NCI-H748 treated with DMSO at 0.1 percent for 48 hours (cell line): Measurements from ENCODE around the gene ASGR1.
"Not testable (repeated sequence)": the region's sequence is repeated elsewhere in the genome, so short reads cannot be mapped to it uniquely, and the experiment has no call there.

Experiments used
- DNase-seq: peaks from one replicate; lab custom pipeline; 2025; lab: John Stamatoyannopoulos, UW

The ASGR1 gene

DNA sequence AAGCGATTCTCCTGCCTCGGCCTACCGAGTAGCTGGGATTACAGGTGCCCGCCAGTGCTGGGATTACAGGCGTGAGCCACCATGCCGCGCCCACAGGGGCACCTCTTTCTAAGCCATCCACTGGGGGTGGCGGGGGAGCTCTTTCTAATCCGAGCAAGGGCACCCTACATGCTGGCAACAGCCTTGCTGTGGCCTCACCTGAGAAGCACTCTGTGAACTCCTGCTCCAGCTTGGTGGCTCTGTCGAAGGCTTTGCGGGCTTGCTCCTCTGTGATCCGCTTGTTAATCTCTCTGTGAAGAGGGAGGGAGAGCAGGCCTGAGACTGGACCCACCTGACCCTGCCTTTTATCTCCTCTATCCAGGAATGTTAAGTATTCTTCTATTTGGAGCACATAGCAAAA, 11.9 kb upstream of the ASGR1 start:
- no peak for DNase-seq

DNA sequence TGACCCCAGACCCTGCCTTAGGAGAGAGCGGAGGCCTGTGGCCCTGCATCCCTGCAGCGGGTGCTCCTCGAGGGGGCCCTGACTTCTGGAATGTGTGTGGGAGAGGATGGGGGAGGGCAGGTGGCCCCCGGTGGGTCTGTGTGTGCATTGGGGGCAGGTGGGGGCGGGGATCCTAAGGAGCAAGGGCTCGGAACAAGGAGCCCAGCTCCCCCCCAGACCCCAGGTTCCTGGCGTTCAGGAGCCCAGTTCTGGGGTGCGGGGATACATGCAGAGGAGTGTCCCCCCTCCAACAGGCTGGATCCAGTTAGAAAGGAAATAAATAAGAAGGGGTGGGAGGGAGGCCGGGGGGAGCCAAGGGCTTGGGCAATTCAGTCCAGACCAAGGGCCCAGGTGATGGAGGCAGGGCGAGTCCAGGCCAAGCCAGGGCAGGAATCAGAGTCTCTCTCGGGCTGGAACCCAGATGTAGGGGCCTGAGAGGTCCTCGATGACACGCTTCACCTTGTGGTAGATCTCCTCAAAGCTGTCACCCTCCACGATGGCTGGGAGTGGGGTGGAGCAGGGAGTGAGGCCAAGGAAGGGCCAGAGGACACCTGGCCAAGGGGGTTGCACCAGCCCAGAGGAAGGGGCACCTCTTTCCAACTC, 11.2 kb upstream of the ASGR1 start:
- DNase-seq, result no peak

DNA sequence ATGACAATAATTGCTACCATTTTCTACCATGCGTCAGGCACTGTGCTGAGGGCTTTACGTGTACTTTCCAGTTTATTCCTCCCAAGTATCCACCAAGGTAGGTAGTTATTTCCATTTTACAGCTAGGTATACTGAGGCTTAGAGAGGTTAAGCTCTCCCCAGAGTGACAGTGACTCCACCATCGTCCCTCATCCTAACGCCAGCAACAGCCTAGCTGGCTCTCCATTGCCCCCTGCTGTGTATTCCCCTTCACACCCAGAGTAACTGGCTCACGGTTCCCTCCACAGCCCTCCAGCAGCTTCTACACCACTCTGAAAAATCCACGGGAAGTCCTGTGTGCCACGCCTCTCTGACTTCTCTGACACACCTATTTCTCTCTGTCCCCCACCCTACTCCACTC, 7.1 kb upstream of the ASGR1 start:
- no peak for DNase-seq

DNA sequence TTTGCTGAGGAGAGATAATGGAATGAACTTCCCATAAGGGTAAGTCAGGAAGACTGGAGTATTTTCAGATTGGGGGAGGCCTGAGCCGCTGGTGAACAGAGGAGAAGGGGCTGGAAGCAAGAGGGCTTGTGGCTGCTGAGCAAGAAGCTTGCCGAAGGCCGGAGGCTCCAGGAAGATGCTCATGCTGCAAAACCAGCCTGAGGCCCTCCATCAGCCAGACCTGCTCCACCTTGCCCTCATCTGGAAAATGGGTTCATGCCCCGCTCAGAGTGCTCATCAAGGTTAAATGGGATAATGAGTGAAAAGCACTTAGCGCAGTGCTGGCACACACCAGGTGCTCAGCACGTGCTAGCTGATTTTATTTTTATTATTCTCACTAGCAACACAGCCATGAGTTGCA, 5.5 kb upstream of the ASGR1 start:
- no peak for DNase-seq

DNA sequence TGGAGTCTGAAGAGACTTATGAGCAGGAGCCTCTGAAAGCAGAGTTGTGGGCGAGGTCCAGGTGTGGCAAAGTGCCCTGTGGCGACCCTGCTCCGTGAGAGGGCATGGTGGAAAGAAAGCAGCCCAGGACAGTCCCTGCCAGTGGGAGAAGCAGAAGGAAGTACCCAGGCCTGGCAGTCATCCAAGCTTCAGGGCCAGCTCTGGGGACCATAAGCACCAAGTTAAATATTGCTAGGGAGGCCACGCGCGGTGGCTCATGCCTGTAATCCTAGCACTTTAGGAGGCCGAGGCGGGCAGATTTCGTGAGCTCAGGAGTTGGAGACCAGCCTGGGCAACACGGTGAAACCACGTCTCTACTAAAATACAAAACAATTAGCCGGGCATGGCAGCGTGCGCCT, 4.9 kb upstream of the ASGR1 start:
- DNase-seq, result no peak

DNA sequence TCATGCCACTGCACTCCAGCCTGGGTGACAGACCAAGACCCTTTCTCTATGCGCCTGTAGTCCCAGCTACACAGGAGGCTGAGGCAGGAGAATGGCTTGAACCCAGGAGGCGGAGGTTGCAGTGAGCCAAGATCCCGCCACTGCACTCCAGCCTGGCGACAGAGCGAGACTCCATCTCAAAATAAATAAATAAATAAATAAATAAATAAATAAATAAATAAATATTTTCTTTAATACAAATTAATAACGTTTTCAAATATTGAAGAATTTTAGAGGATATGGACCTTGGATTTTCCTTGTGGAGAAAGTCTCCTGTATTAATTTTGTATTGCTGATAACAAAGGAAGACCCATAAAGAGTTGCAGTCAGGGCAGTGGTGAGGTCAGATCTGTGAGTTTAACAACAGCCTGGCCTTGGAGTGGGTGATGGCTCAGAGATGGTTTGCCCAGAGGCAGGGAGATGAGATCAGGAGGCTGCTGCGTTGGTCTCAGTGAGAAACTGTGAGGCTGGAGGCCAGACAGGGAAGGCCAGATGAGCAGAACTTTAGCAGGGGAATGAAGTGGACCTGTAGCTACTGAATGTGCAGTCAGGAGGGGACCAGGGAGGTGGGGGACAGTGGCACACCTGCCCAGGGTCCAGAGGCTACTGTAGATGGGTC, 4.4 kb upstream of the ASGR1 start:
- DNase-seq, result no peak

DNA sequence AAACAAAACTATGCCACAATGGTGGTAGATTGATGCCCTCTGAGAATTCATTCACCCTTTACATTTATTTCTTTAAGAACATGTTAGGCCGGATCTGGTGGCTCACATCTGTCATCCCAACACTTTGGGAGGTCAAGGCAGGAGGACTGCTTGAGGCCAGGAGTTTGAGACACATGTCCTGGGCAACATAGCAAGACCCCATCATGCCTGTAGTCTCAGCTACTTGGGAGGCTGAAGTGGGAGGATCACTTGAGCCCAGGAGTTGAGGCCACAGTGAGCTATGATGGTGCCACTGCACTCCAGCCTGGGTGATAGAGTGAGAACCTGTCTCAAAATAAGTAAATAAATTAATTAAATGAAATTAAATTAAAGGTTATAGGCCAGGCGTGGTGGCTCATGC, 2.9 kb upstream of the ASGR1 start:
- DNase-seq, result not testable (repeated sequence)

DNA sequence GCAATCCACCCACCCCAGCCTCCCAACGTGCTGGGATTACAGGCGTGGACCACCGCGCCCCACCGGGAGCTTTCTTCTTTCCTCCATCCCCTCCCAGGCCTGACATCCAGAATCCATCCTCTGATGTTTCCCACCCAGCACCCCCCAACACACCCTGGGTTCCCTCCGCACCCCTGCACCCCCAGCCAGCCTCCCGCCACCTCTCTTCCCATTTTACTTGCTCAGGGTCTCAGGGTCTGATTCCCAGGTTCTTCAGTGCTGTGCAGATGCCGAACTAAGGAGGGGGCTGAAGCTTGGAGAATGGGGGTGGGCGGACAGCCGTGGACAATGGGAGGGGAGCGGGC, 225 bp downstream of the ASGR1 start:
- no peak for DNase-seq

DNA sequence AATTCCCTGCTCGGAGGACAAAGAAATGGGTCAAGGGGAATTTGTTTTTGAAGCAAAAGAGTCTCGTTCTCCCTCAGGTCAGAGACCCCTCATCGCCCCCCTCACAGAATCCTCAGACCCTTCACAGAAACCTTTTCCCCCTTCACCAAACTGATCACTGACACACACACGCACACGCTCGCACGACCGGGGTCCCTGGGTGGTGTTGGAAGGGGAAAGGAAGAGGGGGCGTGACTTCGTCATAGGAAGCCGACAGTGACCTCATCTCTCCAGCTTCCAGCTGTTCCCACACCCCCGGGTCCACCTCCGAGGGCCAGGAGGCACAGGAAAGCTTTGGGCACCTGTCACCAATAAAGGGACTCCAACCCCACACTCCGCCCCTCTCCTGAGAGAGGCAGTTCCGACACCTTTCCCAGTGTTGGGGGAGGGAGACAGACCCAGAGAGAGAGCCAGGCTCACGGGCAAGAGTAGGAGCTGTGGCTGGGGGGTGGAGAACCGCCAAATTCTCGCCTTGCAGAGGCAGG, 1.2 kb downstream of the ASGR1 start:
- DNase-seq, result peak; percentile 34

DNA sequence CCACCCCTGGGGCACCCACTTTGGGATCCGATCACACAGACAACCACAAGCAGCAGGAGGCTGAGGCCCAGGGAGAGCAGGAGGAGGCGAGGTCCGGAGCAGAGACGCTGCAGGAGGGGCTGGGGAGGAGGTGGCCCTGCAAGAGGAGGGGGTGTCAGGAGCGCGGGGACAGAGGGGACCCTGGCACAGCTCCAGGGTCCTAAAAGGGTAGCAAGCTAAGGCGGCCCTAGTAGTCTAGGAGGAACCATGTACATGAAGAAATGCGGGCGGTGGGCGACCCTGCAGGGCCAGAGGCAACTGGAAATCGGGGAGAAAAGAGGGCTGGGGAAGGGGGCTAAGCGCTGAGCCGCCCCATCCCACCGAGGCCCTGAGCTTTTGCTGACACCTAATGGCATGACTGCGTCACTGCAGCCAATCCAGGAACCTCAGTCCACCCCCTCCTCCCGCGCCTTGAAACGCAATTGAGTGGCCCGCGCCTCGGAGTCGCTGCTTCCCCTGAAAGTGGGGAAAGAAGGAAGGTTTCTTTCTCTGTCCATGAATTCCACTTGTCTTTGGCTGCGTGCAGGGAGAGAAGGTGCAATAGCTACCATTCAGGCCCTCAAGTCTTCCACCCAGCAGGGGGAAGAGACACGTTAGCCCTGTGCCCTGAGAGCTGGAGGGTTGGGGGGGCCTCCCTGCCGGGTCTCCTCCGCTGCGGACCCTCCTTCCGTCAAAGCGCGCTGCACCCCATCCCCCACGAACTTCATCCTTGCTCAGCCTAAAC, 1.8 kb downstream of the ASGR1 start:
- DNase-seq, result peak; percentile 67

DNA sequence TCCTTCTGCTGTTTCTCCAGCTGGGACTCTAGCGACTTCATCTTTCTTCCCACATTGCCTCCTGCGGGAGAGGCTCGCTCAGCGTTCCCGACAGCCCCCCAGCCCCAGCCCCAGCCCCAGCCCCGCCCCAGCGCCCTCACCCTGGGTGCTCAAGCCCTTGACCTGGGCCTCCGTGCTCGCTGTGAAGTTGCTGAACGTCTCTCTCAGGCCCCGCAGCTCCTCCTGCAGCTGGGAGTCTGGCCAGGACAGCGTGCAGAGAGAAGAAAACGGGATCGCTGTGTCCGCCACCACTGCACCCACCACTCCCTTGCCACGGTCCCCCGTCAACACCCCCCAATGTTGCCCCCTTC, 2.4 kb downstream of the ASGR1 start:
- no peak for DNase-seq

DNA sequence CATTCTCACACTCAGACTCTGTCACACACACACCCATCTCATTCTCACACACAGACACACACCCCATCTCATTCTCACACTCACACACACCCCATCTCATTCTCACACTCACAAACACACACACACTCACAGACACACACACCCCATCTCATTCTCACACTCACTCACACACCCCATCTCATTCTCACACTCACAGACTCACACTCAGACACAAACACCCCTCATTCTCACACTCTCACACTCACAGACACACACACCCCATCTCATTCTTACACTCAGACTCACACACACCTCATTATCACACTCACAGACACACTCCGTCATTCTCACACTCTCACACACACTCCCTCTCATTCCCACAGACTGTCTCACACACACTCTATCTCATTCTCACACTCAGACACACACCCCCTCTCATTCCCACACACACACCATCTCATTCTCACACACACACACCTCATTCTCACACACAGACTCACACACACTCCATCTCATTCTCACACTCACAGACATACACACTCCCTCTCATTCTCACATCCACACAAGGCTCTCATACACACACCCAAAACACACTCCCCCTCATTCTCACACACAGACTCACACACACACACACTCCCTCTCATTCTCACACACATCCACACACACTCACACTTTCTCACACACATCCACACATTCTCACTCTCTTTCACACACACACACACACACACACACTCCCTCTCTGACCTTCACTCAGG, 2.9 kb downstream of the ASGR1 start:
- DNase-seq, result no peak

DNA sequence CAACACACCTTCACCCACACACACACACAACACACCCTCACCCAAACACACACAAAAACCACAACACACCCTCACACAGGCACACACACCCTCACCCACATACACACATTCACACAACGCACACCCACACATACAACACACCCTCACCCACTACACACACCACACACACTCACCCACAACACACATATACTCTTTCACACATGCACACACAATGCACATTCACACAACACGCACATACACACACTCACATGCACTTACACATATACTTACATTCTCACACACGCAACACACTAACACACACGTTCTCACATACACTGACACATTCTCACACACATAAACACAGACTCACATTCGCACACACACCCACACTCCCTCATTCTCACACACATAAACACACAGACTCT, 3.8 kb downstream of the ASGR1 start:
- no peak for DNase-seq

DNA sequence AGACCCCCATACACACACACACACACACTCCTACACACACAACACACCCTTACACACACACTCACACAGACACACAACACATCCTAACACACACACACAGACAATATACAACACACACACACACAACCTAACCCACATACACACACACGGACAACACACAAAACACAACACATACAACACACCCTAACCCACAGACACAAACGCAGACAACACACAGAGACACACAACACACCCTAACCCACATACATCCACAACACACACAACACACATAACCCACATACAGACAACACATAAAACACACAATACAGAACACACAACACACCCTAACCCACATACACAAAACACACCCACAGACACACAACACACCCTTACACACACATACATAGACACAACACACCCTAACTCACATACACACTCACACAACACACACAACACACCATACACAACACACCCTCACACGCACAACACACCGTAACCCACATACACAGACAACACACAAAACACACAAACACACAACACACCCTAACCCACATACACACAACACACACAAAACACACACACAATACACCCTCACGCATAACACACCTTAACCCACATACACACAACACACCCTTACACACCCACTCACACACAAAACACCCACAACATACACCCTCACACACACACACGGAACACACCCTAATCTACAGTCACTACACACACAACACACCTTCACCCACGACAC, 4.4 kb downstream of the ASGR1 start:
- no peak for DNase-seq

DNA sequence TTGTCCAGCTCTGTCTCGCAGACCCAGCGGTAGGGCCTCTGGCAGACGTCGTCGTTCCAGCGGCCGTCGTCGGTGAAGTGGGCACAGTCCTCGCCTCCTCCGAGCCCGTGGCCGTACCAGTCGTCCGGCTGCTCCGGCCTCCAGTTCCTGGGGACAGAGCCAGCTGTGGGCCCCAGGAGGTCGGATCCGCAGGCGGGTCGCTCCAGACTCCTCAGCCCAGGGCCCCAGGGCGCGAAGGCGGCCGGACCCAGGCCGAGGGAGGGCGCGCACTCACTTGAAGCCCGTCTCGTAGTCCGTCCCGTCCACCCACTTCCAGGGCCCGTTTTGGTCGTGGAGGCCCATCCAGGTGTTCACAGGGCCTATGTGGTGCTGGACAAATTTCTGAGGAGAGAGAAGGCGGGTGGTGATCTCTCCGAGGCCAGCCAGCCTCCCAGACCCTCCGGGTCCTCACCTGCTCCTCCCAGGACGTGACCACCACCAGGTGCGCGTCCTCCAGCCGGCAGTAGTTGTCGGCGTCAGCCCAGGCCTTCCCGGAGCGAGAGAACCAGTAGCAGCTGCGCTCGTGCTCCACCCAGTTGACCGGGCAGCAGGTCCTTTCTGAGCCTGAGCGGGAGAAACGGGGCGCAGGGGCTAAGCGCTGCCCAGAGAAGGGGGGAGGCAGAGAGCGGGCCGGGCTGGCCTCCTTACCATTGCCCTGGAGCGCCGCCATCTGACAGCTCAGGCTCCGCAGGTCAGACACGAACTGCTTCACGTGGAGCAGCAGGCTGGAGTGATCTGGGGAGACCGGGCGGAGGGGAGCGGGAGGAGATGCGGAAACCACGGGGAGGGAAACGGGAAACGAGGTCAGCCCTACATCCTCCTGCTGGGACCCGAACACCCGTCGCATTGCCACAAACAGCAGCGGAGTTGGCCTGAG, 5.2 kb downstream of the ASGR1 start:
- DNase-seq, result no peak

DNA sequence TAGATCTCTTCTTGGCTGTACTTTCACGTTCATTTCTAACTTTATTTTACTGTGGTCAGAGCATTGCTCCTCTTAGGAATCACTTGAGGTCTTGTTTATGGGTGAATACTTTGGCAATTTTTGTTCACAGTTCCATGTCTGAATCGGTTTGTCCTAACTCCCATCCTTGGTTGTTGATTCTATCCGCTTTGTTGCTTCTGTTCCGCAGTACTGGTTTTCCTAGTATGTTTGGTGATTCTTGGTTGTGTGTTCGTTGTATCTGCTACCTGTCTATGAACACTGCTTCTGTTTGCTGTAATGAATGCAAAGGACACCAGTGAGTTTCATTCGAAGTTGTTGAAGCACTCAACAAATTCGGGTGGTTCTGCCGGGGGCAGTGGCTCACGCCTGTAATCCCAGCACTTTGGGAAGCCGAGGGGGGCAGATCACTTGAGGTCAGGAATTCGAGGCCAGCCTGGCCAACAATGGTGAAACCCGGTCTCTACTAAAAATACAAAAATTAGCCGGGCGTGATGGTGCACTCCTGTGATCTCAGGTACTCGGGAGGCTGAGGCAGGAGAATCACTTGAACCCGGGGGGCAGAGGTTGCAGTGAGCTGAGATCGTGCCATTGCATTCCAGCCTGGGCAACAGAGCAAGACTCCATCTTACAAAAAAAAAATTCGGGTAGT, 6.5 kb downstream of the ASGR1 start:
- DNase-seq, result not testable (repeated sequence)

DNA sequence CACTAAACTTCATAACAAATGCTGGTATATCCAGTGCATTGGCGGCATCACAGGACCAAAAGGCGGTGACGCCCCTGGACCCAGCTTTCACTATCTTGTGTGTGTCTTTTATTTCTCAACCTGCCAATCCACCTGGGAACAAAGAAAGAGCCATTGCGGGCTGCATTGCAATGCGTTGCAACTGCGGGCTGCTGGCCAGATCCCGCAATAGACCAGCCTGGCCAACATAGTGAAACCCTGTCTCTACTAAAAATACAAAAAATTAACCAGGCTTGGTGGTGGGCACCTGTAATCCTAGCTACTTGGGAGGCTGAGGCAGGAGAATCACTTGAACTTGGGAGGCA, 9.6 kb downstream of the ASGR1 start:
- not testable (repeated sequence) for DNase-seq

DNA sequence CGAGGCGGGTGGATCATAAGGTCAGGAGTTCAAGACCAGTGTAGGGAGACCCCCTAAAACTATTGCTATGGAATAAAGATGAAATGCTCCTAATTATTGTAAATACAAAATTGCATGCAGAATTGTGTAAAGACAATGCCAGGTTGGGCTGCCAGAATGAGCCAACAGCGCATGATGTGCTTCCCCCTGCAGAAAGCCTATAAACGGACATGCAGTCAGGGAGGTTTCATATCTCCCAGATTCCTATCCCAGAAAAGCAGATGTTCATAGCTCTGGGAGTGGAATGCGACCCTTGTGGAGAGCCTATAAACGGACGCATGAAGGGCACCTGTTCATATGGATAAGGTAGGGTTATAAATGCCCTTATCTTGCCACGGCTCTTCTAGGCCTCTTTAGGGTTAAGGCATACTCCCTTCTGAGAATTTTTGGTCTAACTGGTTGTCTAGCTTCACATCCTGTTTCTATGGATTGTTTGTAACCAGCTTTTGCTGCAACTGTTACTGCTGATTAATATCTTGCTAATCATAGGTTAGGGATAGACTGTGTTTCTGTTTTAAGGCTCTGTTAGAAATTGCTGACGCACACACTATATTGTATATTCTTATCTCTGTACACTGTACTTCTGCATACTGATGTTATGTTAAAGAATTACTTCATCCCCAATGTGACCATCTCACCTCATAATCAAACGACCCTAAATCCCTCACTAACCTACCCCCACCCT, 10.2 kb downstream of the ASGR1 start:
- DNase-seq, result not testable (repeated sequence)

DNA sequence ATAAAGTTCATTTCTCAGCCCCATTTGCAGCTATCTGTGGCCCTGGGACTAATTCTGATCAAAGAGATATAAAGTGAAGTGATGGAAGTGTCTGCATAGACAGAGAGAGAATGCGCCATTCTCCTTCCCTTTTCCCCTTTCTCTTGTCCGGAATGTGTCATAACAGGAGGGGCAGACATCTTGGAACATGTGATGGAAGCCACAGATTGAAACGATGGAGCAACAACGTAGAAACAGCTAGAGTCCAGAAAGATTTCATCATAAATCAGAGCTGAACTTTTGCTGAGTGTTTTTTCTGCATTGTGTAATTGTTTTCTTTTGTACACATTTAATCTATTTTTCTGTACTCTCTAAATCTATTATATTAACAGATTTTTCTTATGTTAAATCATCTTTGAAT, 11.3 kb downstream of the ASGR1 start:
- DNase-seq, result no peak

DNA sequence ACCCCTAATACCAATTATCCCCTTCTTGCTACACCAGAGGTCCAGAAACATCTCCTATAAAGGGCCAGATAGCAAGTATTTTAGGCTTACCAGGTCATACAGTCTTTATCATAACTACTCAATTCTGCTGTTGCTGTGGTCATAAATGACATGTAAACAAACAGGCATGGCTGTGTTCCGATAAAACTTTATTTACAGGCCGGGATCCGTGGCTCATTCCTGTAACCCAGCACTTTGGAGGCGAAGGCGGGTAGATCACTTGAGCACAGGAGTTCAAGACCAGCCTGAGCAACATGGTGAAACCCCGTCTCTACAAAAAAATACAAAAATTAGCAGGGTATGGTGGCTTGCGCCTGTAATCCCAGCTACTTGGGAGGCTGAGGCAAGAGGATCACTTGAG, 12.3 kb downstream of the ASGR1 start:
- no peak for DNase-seq
